Keratinocyte (primary cell): Measurements from ENCODE around the gene SYT1. TPM values are rescaled to one million over a fixed set of nuclear protein-coding genes. Genes with fewer than 3 reads are reported as not detected.
"Not testable (repeated sequence)": the region's sequence is repeated elsewhere in the genome, so short reads cannot be mapped to it uniquely, and the experiment has no call there.

Experiments
- DNase-seq: peaks from one replicate; pipeline ENCODE4 v3.0.0-alpha.2; 2011; ENCODE audit warnings: low read depth, missing footprints, low spot score
- FAIRE-seq: peaks from 2 replicates; lab custom pipeline; 2011; peaks lifted over from hg19 to GRCh38; lab: Jason Lieb, UNC
- H2AFZ ChIP-seq: 2 replicates; pipeline ENCODE4 v1.6.0; 2012; ENCODE audit warnings: low read length, control low read depth, inconsistent platforms; ENCODE audit not compliant: control insufficient read depth
- H3K27ac ChIP-seq: 2 replicates; pipeline ENCODE4 v1.5.1; 2011; ENCODE audit warnings: low read length; ENCODE audit not compliant: control insufficient read depth, insufficient read depth
- H3K27me3 ChIP-seq: 3 replicates; pipeline ENCODE4 v1.6.0; 2011; ENCODE audit warnings: low read length; ENCODE audit not compliant: control insufficient read depth, insufficient read depth; ENCODE audit errors: extremely low read depth
- H3K36me3 ChIP-seq, 2 experiments: 2 replicates in 1 of 2; 3 replicates in 1 of 2; pipeline ENCODE4 v1.5.1; 2011; ENCODE audit warnings: low read length in 2 of 2, mild to moderate bottlenecking in 1 of 2; ENCODE audit not compliant: control insufficient read depth in 2 of 2, insufficient read depth in 2 of 2; ENCODE audit errors: extremely low read depth in 1 of 2
- H3K4me1 ChIP-seq: 3 replicates; pipeline ENCODE4 v1.5.1; 2011; ENCODE audit warnings: low read length; ENCODE audit not compliant: control insufficient read depth, insufficient read depth; ENCODE audit errors: extremely low read depth
- H3K4me2 ChIP-seq: 3 replicates; pipeline ENCODE4 v1.6.0; 2011; ENCODE audit warnings: low read depth, low read length; ENCODE audit not compliant: control insufficient read depth, insufficient read depth; ENCODE audit errors: extremely low read depth
- H3K4me3 ChIP-seq, 3 experiments: fragments of 200-600 bp in 1 of 3; sonication (generic) in 1 of 3; 2 replicates in 2 of 3; 3 replicates in 1 of 3; pipeline ENCODE4 v1.5.1; 2011 to 2016; ENCODE audit warnings: low read length in 3 of 3, mild to moderate bottlenecking in 3 of 3, control low read depth in 2 of 3, inconsistent platforms in 1 of 3, low read depth in 1 of 3, mixed read lengths in 1 of 3, mixed run types in 1 of 3, moderate library complexity in 1 of 3; ENCODE audit not compliant: control insufficient read depth in 2 of 3, insufficient read depth in 2 of 3; ENCODE audit errors: extremely low read depth in 1 of 3
- H3K79me2 ChIP-seq: 2 replicates; pipeline ENCODE4 v1.6.0; 2012; ENCODE audit warnings: low read length; ENCODE audit not compliant: control insufficient read depth, insufficient read depth
- H3K9ac ChIP-seq: 3 replicates; pipeline ENCODE4 v1.6.0; 2011; ENCODE audit warnings: low read length; ENCODE audit not compliant: control insufficient read depth, insufficient read depth; ENCODE audit errors: extremely low read depth
- H3K9me1 ChIP-seq: 3 replicates; pipeline ENCODE4 v1.6.0; 2011; ENCODE audit warnings: low read length; ENCODE audit not compliant: control insufficient read depth, insufficient read depth; ENCODE audit errors: extremely low read depth
- H3K9me3 ChIP-seq: 2 replicates; pipeline ENCODE4 v1.5.1; 2012; ENCODE audit warnings: low read depth, low read length; ENCODE audit not compliant: control insufficient read depth
- H4K20me1 ChIP-seq: 3 replicates; pipeline ENCODE4 v1.6.0; 2011; ENCODE audit warnings: low read length; ENCODE audit not compliant: control insufficient read depth, insufficient read depth; ENCODE audit errors: extremely low read depth
- EZH2 ChIP-seq: IDR thresholded peaks from one replicate; pipeline ENCODE4 v1.6.1; 2012; ENCODE audit warnings: inconsistent platforms, mild to moderate bottlenecking, low read length, moderate library complexity
- dilution Hi-C: fragments of 300-500 bp; cut with MboI; formaldehyde crosslinking; loops from one replicate; pipeline ENCODE4 v1.7.0; 2020; ENCODE audit warnings: low sequenced_read_pairs; ENCODE audit not compliant: extremely low pct_ligation_motif_present
- polyA plus RNA-seq, 5 experiments: library from polyadenylated mRNA; depleted of rRNA in 3 of 5; stranded (reverse) in 3 of 5; stranded (forward) in 1 of 5; unstranded in 1 of 5; fragments of >200 nt; gene quantifications; 1 replicate in 1 of 5; 2 replicates in 3 of 5; 3 replicates in 1 of 5; pipeline versions ENCODE4 v1.2.1 to v1.2.3, GENCODE V29; 2011 to 2012; ENCODE audit warnings: missing spikeins in 2 of 5, low read depth in 1 of 5, low replicate concordance in 1 of 5
- TF ChIP-seq, protein P1 (sequence below), 3 experiments: IDR thresholded peaks in 1 of 3; conservative IDR thresholded peaks in 1 of 3; optimal IDR thresholded peaks in 1 of 3; 2 replicates in 2 of 3; 3 replicates in 1 of 3; pipeline versions ENCODE3 to v1.5.1; 2011; ENCODE audit warnings: low read length in 3 of 3, mild to moderate bottlenecking in 3 of 3, moderate library complexity in 2 of 3, control low read depth in 1 of 3, inconsistent platforms in 1 of 3; ENCODE audit not compliant: insufficient read depth in 2 of 3; ENCODE audit errors: extremely low read depth in 1 of 3

Gene SYT1
- polyA plus RNA-seq, 1 donor (not counting 4 experiments of a cell fraction or from before 2014, with no cell fraction given): 6.1 TPM

DNA sequence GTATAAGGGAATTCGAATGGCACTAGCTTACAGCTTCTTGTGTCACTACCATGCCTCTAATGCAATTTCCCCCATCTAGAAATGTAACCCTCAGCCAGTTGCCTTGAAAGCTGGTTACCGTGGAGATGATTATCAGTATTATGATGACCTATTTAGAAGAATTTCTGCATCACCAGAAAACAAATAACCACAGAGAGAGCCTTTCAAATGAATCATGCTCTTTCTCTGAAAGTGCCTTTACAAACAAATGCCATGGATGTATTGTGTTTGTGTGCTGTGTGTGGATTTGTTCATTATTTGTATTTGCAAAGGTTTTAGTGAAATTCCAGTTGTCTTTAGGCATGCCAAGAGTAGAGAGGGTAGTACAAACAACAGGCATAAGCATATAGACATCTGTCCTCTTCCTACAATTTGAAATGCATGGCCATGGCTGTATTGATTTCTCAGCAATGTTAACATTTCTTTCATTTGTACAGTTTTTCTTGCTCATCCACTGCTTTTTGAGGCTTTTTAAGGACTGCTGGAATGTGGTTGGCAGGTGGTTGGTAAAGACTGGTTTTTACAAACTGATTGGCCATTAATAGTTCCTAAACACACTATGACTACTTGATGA is 559.6 kb downstream of the SYT1 start:
- Histone ChIP-seq H3K79me2 (no peaks in the 10 kb centered on the region), H3K4me3 (no peak overlapping the region), H3K9me3 (no peaks in the 10 kb centered on the region), H4K20me1 (no peaks in the 10 kb centered on the region), H3K4me2 (peak overlapping the region; percentile 29), H3K27ac (peak overlapping the region; percentile 64), H2AFZ (no peak overlapping the region), H3K9ac (no peak overlapping the region), H3K9me1 (no peaks in the 10 kb centered on the region), H3K4me1 (peaks cover 48% of the 10 kb centered on the region), H3K27me3 (no peaks in the 10 kb centered on the region), H3K36me3 (no peaks in the 10 kb centered on the region)
- dilution Hi-C loops: no loop called here
- TF ChIP-seq, protein P1, sequence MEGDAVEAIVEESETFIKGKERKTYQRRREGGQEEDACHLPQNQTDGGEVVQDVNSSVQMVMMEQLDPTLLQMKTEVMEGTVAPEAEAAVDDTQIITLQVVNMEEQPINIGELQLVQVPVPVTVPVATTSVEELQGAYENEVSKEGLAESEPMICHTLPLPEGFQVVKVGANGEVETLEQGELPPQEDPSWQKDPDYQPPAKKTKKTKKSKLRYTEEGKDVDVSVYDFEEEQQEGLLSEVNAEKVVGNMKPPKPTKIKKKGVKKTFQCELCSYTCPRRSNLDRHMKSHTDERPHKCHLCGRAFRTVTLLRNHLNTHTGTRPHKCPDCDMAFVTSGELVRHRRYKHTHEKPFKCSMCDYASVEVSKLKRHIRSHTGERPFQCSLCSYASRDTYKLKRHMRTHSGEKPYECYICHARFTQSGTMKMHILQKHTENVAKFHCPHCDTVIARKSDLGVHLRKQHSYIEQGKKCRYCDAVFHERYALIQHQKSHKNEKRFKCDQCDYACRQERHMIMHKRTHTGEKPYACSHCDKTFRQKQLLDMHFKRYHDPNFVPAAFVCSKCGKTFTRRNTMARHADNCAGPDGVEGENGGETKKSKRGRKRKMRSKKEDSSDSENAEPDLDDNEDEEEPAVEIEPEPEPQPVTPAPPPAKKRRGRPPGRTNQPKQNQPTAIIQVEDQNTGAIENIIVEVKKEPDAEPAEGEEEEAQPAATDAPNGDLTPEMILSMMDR (optimal IDR thresholded peaks at IDR 0.05 in 1 of 3, IDR thresholded peaks at IDR 0.05 in 1 of 3, conservative IDR thresholded peaks at IDR 0.05 in 1 of 3; ENCODE audit: extremely low read depth in 1 of 3, insufficient read depth in 2 of 3, low read length in 3 of 3): no peak
- TF ChIP-seq EZH2: no peak
- FAIRE-seq: peak; percentile 73
- DNase-seq: no peak

DNA sequence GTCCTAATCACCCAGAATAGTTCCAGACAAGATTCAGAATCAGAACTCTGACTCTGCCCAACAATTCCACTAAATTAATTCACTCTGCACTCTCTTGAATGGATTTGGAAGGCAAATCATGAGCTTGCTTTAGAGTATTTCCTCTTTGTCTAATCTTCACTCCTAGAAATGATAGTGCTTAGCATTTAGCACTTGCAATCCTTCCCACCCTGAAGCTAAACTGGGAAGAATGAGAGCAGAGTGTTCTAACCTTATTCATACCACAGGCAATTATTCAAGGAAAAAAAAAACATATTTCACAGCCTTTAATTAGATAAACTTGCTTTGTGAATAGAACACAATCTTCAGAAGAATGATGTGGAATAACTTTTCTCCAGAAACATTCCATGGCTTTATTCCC is 561.5 kb downstream of the SYT1 start:
- dilution Hi-C loops: no loop called here
- Histone ChIP-seq H3K4me1 (peaks cover 33% of the 10 kb centered on the region), H3K4me2 (no peak overlapping the region), H4K20me1 (no peaks in the 10 kb centered on the region), H3K9me3 (no peaks in the 10 kb centered on the region), H3K27me3 (no peaks in the 10 kb centered on the region), H3K4me3 (no peak overlapping the region), H3K9me1 (no peaks in the 10 kb centered on the region), H3K36me3 (no peaks in the 10 kb centered on the region), H3K9ac (no peak overlapping the region), H3K27ac (no peak overlapping the region), H2AFZ (no peak overlapping the region), H3K79me2 (no peaks in the 10 kb centered on the region)
- no peak for FAIRE-seq
- no peak for TF ChIP-seq EZH2
- TF ChIP-seq, protein P1 (optimal IDR thresholded peaks at IDR 0.05 in 1 of 3, IDR thresholded peaks at IDR 0.05 in 1 of 3, conservative IDR thresholded peaks at IDR 0.05 in 1 of 3; ENCODE audit: extremely low read depth in 1 of 3, insufficient read depth in 2 of 3, low read length in 3 of 3): no peak
- no peak for DNase-seq

DNA sequence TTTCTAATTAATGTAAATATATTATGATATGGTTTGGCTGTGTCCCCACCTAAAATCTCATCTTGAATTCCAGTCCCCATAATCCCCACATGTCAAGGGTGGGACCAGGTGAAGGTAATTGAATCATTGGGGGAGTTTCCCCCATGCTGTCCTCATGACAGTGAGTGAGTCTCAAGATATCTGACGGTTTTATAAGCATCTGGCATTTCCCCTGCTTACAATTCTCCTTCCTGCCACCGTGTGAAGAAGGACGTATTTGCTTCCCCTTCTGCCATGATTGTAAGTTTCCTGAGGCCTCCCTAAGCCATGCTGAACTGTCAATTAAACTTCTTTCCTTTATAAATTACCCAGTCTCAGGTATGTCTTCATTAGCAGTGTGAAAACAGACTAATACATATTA is 562.2 kb downstream of the SYT1 start:
- DNase-seq, H3K79me2 ChIP-seq, H3K4me2 ChIP-seq, H3K9me3 ChIP-seq, H4K20me1 ChIP-seq, H3K4me3 ChIP-seq, H3K27me3 ChIP-seq, H3K27ac ChIP-seq, H2AFZ ChIP-seq, H3K36me3 ChIP-seq, FAIRE-seq, H3K9me1 ChIP-seq, H3K9ac ChIP-seq, dilution Hi-C loops: not testable (repeated sequence)
- peaks cover 27% of the 10 kb centered on the region for H3K4me1 ChIP-seq
